ENCODE results near the gene EFHD2.
A peak's percentile ranks its signal among the peaks of the same experiment; 100 is the strongest.
"Not testable (repeated sequence)": the region's sequence is repeated elsewhere in the genome, so short reads cannot be mapped to it uniquely, and the experiment has no call there.

Gene EFHD2

DNA sequence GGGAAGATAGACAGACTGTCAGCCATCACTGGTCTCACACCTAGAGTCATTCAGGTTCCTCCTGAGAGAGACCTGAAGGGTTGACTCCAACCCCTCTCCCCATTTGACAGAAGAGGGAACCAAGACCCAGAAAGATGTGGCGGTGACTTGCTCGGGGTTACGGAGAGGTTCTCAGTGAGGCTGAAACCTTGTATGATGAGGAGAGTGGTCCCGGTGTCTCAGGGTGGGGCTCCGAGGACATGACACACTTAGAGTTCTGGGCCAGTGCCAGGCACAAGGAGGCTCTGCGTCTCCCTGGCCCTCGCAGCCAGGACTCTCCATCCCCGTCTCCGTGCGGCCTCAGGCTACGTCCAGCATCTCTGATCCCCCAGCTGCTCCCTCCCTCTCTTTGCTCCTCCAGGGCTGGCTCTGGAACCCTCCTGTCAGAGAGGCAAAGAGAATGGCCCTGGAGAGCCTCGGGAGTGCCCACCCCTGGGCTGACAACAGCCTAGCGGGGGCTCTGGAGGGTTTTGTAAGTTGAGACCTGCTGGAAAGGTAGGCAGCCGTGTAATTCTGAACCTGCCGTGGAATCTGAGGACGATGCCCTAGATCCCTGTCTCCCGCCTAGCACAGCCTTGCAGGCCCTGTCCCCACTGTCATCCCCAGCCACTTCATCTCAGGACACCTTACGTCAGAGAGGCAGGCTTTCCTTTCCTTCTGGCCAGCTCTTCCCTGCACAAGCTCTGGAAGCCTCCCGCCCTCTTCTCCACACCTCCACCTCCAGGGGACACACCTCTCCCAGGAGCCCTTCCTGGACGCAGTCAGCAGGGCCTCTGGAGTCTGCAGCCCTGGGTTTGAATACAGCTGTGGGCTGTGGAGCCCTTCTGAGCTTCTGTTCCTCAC lies 4.1 kb downstream of the EFHD2 start:
- no peak for DNase-seq

DNA sequence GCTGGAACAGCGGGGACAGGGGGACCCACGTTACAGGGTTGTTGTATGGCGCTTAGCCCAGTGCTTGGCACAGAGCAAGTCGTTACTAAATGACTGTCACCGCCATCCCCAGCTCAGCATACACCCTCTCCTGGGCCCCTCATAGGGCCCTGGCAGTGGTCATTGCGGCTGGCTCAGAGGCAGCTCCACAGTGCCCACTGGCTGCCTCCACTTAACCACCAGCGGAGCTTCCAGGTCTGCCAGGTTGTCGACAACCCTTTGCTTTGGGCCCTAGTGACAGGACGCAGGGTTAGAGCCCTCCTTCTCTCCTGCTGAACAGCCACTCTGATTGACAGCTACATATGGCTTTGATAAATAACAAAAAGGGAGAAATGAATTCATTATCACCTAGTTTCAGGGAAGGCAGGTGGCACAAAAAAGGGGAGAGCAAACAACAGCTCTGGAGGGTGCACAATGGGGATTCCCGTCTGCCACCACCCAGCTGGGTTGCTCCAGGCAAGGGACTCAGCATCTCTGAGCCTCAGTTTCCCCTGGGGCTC lies 4.8 kb downstream of the EFHD2 start:
- no peak for DNase-seq

DNA sequence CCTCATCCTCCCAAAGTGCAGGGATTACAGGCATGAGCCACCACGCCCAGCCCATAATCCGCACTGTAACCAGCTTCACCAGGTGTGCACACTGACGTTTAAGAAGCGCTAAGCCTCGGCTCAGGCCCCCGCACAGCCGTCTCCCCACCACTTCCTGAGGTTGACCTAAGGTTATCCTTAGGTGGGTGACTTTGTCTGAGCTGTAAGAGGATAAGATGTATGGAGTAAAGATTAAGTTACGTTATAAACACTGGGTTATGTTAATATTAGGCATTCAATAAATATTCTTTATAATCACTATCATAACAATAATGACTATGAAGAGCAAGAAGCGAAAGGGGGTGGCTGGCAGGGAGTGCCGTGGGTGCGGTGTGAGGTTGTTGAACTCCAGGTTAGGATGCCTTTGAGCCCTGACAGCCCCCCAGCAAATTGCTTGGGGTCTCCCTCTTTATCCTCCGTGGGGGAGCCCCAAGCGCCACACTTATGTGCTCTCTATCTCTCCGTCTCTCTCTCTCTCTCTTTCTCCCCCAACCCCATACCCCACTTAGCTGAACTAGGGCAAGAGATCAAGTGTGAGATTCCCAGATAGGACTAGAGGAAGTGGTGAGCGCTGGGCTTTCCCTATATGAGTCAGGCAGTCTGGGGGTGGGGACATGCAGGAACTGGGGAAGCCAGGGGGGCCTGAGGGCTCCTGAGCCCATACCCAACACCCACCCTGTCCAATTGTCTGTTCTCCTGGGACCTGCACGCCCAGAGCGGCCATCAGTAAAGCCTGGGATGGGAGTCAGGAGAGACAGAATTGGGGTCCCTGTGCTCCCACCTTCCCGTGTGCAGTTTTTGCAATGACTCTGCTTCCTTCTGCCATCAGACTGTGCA lies 7.6 kb downstream of the EFHD2 start:
- DNase-seq: no peak

DNA sequence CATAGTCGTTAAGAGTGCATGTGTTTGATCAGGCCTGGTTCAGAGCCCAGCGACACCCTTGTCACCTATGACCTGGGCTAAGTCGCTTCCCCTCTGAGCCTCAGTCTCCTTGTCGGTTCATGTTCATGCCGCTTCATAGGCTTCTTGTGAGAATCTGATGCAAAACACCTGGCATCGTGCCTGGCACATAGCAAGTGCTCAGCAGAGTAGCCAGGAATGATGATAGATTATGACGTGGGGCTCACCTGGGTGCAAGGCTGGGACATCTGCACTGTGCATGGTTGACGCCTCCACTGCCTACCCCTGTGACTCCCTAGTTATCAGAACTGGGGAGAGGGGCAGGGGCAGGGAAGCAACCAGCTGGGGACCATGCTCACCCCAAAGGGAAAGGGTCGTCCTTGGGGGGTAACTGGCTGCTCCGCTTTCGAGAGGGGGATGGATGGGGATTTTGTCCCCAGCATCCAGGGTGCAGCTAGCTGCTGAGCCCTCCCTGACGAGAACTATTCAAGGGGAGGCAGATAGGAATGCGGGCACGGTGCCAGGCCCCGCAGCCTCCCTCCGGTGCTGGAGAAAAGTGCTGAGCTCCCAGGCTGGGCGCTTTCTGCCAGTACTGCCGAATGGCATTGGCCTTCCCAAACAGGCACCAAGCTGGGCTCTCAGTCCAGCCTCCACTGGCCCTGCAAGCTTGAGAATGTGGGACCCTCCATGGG lies 9.3 kb downstream of the EFHD2 start:
- DNase-seq: no peak

DNA sequence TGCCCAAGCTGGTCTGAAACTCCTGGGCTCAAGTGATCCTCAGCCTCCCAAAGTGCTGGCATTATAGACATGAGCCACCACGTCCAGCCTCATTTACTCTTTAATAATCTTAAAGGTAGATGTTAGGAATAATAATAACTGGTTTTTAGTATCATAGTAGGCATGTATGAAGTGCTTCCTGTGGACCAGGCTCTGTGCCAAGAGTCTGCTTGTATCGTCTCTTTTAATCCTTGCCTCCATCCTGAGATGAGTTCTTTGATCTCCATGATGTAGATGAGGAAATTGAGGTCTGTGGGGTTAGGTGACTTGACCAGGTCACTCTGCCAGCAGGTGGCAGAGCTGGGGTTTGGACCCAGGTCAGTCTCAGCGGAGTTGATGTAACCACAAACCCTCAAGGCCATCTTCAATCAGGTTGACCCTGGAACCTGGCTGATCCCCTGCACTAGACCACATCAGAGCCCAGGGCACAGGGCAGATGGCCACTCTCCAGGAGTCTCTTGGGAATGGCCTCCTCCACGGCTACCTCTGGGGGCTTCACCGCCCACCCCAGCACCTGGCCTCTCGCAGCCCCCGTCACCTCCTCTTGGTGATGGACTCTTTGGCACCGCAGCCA lies 11.3 kb downstream of the EFHD2 start:
- no peak for DNase-seq

DNA sequence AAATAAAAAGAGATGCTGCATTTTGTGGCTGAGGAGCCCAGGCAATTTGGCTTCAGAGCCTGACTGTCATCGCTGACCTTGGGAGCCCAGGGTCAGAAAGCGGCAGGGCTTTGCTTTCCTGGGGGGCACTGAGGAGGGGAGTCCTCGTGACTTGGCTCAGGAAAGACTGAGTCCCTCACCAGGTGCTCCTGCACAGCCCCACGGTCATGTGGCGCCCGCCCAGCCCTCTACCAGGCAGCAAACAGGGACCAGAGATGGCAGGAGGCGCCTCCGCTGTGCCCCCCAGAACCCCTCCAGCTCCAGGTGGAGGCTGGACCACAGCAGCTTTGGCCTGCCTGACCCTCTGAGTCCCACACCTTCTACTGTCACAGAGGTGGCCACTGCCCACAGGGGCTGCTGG lies 13.2 kb downstream of the EFHD2 start:
- no peak for DNase-seq

DNA sequence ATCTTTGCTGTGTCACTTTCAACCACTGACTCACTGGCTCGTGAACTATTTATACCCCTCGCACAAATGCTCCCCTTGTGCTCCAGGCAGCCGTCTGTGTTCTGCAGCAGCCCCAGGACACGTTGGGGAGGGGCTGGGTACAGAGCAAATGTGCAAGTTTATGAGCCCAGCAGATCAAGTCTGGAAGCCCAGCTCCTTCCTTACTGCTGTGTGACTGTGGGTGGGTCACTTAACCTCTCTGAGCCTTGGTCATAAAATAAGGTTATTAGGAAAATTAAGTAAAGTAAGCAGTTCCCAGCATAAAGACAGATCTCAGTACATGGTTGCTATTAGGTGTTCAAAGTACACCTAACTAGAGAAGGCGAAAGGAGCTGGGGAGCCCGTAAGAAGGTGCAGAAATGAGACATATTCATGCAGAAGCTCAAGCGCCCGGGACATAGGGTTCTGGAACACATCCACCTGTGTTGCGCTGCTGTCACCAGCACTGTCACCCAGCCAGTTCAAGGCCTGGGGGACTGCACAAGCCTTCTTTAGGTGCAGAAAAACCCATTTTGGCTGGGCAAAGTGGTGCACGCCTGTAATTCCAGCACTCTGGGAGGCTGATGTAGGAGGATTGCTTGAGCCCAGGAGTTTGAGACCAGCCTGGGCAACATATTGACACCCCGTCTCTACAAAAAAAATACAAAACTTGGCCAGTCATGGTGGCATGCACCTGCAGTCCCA lies 13.8 kb downstream of the EFHD2 start:
- no peak for DNase-seq

DNA sequence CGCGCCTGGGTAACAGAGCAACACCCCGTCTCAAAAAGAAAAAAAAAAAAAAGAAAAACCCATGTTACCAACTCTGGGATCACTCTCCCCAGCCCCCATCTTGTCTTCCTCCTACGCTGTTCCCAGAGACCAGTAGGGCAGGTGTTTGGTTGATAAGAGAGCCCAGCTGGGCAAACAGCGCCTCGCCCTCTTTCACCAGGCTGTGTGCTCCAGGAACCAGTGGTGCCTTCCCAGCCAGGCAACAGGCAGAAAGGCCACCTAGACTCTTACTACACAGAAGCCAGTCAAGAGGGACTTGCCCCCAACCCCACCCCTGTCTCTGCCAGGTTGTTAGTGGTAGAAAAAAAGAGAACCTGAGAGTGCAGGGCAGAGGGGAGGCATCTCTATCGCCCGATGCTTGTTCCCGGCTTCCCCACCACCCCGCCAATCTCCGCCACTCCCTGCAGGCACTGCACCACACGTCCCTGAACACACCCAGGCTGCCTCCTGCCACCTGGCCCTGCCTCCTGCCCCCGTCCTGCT lies 14.5 kb downstream of the EFHD2 start:
- DNase-seq: peak; percentile 84 to 93

DNA sequence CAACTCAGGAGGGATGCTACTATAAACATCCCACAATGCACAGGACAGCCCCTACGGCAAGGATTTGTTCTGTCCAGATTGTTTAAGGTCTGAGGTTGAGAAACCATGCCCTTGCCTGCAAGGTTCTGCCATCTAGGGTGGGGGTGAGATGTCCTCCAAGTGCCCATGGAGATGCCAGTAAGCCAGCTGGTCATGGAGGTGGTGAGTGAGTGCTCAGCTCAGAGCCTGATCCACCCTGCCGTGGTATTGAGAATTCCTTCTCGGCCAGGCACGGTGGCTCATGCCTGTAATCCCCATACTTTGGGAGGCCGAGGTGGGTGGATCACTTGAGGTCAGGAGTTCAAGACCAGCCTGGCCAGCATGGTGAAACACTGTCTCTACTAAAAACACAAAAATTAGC lies 15.3 kb downstream of the EFHD2 start:
- DNase-seq: no peak

DNA sequence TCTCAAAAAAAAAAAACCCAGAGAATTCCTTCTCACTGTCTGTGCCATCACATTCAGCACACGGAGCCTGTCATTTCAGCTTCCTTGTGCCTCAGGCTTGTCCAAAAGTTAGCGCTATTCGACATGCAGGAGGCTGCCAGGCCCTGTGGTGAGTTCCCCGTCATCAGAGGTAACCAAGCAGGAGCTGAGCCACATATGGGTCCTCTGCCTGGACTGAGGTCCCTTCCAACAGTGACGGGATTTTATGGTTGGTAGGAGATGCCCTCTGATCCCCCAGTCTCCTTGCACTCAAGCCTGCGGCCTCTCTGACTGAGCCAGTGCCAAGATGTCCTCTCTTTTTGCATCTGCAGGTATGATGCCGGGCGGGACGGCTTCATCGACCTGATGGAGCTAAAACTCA lies 15.8 kb downstream of the EFHD2 start:
- DNase-seq: no peak

DNA sequence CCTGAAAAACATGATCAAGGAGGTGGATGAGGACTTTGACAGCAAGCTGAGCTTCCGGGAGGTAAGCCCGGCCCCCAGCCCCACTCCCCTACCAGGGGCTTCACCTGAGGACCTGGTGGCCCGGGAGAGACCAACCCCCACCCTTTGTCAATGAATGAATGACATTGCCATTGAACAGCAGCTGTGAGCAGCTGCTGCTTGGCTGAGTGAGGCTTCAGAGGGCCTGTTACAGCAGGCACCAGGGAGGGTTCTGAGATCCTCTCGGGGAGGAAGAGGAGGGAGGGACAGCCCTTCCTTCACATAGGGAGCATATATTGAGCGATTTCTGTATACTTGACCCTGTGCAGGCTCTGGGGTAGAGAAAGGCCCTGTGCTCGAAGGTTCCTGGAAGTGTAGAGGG lies 16.3 kb downstream of the EFHD2 start:
- DNase-seq: no peak

DNA sequence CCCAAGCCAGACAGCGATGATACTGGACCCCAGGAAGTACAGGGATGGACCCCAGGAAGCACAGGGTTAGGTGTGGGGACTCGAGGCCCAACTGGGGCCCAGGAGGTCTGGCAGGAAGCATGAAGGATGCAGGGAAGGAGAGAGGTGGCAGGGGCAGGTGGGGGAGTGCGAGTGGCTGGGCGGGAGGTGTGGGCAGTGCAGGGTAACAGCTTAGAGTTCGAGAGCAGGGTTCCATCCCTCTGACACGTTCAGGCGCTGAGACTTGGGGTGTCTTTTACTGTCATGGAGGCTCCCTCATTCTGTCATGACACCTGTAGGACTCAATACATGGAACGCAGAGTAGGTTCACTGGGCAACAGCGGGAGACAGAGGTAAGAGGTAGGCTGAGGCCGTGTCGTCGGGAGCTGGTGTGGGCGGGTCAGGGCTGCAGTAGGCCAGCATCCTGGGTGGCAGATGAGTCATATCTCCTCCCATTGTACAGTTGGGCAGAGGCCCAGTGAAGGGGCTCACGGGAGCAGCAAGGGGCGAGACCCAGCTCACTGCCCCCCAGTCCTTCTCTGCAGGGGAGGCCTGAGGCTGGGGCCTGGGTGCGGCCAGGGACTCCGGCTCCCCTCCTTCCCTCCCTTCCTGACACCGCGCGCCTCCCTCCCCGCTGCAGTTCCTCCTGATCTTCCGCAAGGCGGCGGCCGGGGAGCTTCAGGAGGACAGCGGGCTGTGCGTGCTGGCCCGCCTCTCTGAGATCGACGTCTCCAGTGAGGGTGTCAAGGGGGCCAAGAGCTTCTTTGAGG lies 17.0 kb downstream of the EFHD2 start:
- DNase-seq: no peak

DNA sequence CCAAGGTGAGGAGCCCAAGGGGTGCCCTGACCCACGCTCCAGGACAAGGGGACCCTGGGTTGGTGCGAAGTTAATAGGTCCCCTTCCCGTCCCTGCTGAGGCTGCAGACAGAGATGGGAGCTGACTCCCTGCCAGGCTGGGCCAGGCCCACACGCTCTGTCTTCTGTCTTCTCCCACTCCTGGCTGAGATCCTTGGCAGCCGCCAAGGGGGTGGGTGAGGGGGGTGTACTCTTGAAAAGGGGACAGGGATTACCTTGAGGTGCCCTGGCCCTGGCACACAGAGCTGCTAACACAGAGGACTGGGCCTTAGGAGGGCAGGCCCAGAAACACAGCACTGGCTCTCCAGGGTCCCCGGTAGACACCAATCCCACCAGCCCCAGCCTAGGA lies 17.6 kb downstream of the EFHD2 start:
- DNase-seq: no peak

DNA sequence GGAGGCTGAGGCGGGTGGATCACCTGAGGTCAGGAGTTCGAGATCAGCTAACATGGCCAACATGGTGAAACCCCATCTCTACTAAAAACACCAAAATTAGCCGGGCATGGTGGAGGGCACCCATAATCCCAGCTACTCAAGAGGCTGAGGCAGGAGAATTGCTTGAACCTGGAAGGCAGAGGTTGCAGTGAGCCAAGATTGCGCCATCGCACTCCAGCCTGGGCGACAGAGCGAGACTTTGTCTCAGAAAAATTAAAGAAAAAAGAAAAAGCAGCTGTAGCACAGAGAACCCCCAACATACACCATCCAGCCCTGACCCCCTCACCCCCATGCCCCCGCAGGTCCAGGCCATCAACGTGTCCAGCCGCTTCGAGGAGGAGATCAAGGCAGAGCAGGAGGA lies 18.6 kb downstream of the EFHD2 start:
- not testable (repeated sequence) for DNase-seq

DNA sequence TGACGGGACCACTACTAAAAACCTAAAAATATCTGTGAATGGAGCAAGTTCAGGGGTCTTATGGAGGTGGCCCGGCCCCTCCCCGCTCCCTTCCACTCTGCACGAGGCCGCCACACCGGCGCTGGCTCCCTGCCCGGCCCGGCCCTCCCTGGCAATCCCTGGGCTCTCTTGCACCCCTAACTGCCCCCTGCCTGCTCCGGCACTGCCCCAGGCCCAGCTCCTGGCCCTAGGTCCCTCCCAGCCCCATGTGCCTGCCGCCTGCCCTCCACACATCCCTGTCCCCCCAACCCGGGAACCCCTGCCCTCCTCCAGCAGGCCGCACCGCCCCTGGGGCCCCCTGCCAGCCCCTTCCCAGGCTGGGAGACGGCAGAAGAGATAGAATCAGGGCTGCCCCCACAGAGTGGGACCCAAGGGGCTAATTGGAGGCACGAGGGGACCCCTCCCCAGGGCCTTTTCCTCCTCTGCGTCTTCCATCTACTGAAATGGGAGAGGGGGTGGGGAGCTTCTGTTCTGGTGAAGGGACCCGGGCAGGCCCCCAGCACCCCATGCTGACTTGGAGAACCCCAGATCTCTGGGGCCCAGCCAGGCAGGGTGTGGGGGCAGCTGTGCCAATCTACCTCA lies 19.2 kb downstream of the EFHD2 start:
- no peak for DNase-seq

DNA sequence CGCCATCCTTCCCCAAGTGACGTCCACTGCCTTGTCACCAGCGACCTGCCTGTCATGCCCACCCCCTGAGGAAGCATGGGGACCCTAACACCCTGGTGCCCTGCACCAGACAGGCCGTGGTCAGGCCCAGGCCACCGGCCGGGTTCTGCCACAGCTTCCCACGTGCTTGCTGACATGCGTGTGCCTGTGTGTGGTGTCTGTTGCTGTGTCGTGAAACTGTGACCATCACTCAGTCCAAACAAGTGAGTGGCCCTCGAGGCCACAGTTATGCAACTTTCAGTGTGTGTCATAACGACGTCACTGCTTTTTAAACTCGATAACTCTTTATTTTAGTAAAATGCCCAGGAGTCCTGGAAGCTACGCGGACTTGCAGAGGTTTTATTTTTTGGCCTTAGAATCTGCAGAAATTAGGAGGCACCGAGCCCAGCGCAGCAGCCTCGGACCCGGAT lies 20.0 kb downstream of the EFHD2 start:
- DNase-seq: no peak

DNA sequence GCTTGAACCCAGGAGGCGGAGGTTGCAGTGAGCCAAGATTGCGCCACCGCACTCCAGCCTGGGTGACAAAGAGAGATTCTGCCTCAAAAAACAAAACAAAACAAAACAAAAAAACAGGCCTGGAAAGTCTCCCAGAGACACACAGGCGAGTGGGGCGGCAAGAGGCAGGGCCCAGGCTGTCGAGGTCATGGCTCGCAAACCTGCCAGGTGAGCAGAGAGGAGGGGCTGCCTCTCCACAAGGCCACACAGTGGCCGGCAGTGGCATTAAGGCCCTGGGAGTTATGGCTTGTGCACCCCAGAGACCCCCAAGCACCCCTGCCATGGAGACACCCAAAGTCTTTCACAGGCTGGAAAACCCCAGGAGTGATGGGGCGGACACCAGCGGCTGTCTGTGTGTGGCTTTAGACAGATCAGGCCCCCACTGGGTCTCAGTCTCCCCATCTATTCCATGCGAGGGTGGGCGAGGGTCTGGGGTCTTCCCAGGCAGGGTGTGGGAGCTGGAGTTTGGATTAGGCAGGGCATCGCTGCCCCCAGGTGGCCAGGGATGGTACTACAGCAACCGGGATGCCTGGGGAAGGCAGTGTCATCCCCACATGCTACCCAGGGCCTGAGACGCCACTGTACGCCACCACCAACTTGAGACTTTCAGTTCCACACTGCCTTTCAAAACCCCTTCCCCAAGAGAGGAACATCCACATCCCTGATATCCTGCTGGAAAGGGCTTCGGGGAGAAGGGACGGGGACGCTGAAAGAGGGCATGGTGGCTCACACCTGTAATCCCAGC lies 21.3 kb downstream of the EFHD2 start:
- DNase-seq: no peak

DNA sequence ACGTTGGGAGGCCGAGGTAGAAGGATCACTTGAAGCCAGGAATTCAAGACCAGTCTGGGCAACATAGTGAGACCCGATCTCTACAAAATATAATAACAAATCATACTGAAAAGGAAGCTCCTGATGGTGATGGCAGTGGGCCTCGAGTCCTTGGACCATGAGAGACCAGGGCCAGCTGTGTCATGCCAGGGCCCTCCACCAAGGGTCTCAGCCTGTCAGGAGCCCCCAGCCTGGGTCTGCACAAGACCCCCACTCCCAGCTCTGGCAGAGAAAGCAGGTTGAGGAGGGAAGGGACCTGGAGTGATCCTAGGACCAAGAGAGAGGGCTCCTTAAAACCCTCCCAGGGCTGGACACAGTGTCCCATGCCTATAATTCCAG lies 21.9 kb downstream of the EFHD2 start:
- DNase-seq: no peak

DNA sequence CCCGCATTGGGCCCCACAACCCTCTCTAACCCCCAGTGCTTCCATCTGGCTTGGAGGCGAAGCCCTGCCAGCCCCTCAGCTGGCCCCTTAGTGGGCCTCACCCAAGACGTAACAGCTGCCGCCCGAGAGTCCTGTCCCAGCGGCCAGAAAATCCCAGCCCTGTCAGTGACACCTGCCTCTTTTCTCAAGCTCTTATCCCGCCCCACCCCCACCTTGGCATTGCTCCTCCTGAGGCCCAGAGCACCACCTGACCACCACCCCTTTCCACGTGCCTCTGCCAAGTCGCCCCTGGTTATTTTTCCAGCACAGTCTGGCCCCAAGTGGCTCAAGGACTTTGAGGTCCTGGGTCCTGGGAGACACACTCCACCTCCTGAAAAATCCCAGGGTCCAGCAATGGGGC lies 22.6 kb downstream of the EFHD2 start:
- DNase-seq: no peak

DNA sequence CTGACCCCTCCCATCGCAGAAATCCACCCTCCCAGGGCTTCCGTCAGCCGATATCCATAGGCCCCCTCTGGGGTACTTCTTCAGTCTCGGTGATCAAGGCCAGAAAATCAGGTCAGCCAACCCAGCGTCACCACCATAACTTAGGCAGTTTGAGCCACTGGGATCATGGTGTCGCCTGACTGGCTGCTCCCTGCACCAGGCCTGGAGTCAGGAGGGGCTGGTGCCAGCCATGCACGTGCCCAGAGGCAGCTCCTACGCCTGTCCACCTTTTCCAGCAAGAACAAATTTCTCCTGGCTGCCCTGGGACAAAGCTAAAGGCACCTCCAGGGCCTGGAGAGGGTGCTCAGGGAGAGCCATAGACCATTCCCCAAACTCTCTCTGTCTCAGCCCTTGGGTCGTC lies 23.8 kb downstream of the EFHD2 start:
- DNase-seq: no peak

Measured in NCI-H187 (cell line).